ENCODE data around the gene KCTD4. TPM values are rescaled to one million over a fixed set of nuclear protein-coding genes. Genes with fewer than 3 reads are reported as not detected.

Gene KCTD4
- total RNA-seq, 2 donors from 2014 or later = not detected

DNA sequence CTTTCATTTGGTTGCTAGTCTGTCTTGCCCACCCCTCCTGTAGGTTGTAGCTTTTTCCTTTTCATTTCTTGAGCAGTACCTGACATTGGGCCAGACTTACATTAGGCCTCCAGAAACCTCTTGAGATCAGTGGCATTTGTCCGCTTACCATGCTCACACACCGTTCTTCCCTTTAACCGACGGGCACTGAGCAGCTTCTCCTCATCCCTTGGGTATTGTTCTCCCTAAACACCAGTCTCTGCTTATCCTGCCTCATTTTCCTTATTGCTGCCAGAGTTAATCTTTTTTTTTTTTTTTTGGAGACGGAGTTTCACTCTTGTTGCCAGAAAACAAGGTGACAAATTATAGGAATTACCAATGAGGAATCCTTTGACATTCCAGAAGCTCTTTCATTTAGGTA lies 27.2 kb upstream of the KCTD4 start:
- Histone ChIP-seq H3K4me1 (ENCODE audit: control insufficient read depth, insufficient read depth, low read length) (no peaks in the 10 kb centered on the region), H3K4me3 (ENCODE audit: low read length) (no peak overlapping the region), H3K27ac (ENCODE audit: low read depth, low read length) (no peak overlapping the region), H3K27me3 (ENCODE audit: control insufficient read depth, insufficient read depth, low read length, poor library complexity, severe bottlenecking) (no peaks in the 10 kb centered on the region), H3K9ac (ENCODE audit: extremely low read depth, low read length, poor library complexity, severe bottlenecking) (no peak overlapping the region), H3K36me3 (ENCODE audit: control insufficient read depth, insufficient read depth, low read length) (no peaks in the 10 kb centered on the region), H3K9me3 (ENCODE audit: control insufficient read depth, low read length) (no peaks in the 10 kb centered on the region)
- H3K4me3 Mint-ChIP-seq = no peak overlapping the region
- peaks cover 10% of the 10 kb centered on the region for H3K36me3 Mint-ChIP-seq (ENCODE audit: low read depth)
- no peak for DNase-seq
- H3K27me3 Mint-ChIP-seq (ENCODE audit: insufficient read depth) = no peaks in the 10 kb centered on the region
- H3K27ac Mint-ChIP-seq = peak overlapping the region; percentile 32
- WGBS, 2 experiments (ENCODE audit: insufficient coverage in 1 of 2, insufficient read length in 1 of 2) = 91 to 96% methylated on average over 4 to 5 of the region's 5 CpGs
- H3K9me3 Mint-ChIP-seq = no peaks in the 10 kb centered on the region
- TF ChIP-seq, protein P1, sequence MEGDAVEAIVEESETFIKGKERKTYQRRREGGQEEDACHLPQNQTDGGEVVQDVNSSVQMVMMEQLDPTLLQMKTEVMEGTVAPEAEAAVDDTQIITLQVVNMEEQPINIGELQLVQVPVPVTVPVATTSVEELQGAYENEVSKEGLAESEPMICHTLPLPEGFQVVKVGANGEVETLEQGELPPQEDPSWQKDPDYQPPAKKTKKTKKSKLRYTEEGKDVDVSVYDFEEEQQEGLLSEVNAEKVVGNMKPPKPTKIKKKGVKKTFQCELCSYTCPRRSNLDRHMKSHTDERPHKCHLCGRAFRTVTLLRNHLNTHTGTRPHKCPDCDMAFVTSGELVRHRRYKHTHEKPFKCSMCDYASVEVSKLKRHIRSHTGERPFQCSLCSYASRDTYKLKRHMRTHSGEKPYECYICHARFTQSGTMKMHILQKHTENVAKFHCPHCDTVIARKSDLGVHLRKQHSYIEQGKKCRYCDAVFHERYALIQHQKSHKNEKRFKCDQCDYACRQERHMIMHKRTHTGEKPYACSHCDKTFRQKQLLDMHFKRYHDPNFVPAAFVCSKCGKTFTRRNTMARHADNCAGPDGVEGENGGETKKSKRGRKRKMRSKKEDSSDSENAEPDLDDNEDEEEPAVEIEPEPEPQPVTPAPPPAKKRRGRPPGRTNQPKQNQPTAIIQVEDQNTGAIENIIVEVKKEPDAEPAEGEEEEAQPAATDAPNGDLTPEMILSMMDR (conservative IDR thresholded peaks at IDR 0.05) = no peak
- H3K4me1 Mint-ChIP-seq = peaks cover 10% of the 10 kb centered on the region

DNA sequence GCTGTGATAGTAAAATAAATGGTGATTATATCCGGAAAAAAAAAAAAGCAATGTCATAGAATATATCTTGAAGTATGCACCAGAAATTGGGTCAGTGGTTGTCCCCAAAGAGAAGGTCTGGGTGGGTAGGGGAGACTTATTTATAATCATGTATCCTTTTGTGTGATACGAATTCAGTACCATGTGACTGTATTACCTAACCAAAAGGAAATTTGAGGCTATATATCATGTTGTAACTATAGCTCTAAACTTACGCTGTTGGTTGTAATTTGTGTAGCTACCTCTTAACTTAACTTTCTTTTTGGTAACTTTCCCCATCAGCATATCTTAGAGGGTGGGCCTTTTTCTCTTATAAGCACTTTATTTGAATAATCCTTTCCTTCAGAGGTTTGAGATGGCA lies 25.2 kb upstream of the KCTD4 start:
- 83 to 100% methylated on average over 2 of the region's 3 CpGs for WGBS, 2 experiments (ENCODE audit: insufficient coverage in 1 of 2, insufficient read length in 1 of 2)
- Histone ChIP-seq H3K4me3 (ENCODE audit: low read length) (no peak overlapping the region), H3K27me3 (ENCODE audit: control insufficient read depth, insufficient read depth, low read length, poor library complexity, severe bottlenecking) (no peaks in the 10 kb centered on the region), H3K9ac (ENCODE audit: extremely low read depth, low read length, poor library complexity, severe bottlenecking) (no peak overlapping the region), H3K4me1 (ENCODE audit: control insufficient read depth, insufficient read depth, low read length) (no peaks in the 10 kb centered on the region), H3K27ac (ENCODE audit: low read depth, low read length) (no peak overlapping the region), H3K36me3 (ENCODE audit: control insufficient read depth, insufficient read depth, low read length) (no peaks in the 10 kb centered on the region), H3K9me3 (ENCODE audit: control insufficient read depth, low read length) (no peaks in the 10 kb centered on the region)
- Mint-ChIP-seq H3K4me1 (peaks cover 10% of the 10 kb centered on the region), H3K27me3 (ENCODE audit: insufficient read depth) (no peaks in the 10 kb centered on the region), H3K27ac (no peak overlapping the region), H3K4me3 (no peak overlapping the region), H3K9me3 (no peaks in the 10 kb centered on the region), H3K36me3 (ENCODE audit: low read depth) (peaks cover 10% of the 10 kb centered on the region)
- TF ChIP-seq, protein P1 (conservative IDR thresholded peaks at IDR 0.05) = no peak
- DNase-seq = no peak

DNA sequence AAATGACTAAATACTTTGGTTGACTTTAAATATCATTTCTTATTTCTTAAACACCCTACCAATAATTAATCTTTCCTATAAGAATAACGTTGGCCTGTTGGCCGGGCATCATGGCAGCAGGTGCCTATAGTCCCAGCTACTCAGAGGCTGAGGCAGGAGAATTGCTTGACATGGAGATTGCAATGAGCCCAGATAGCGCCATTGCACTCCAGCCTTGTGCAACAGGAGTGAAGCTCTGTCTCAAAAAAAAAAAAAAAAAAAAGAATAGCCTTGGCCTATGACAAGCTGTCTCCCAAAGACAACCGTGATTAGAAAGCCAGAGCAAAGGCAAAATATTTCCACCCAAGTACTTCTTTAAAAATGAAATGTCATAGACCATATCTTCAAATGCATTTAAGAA lies 24.5 kb upstream of the KCTD4 start:
- H3K27me3 Mint-ChIP-seq (ENCODE audit: insufficient read depth) = no peaks in the 10 kb centered on the region
- WGBS, 2 experiments (ENCODE audit: insufficient coverage in 1 of 2, insufficient read length in 1 of 2) = 93 to 94% methylated on average over 4 of the region's 4 CpGs
- no peak overlapping the region for H3K9ac ChIP-seq (ENCODE audit: extremely low read depth, low read length, poor library complexity, severe bottlenecking)
- no peaks in the 10 kb centered on the region for H3K9me3 ChIP-seq (ENCODE audit: control insufficient read depth, low read length)
- H3K27ac Mint-ChIP-seq = no peak overlapping the region
- no peaks in the 10 kb centered on the region for H3K27me3 ChIP-seq (ENCODE audit: control insufficient read depth, insufficient read depth, low read length, poor library complexity, severe bottlenecking)
- no peak overlapping the region for H3K4me3 ChIP-seq (ENCODE audit: low read length)
- no peak overlapping the region for H3K4me3 Mint-ChIP-seq
- peaks cover 10% of the 10 kb centered on the region for H3K36me3 Mint-ChIP-seq (ENCODE audit: low read depth)
- TF ChIP-seq, protein P1 (conservative IDR thresholded peaks at IDR 0.05) = no peak
- H3K27ac ChIP-seq (ENCODE audit: low read depth, low read length) = no peak overlapping the region
- no peaks in the 10 kb centered on the region for H3K4me1 ChIP-seq (ENCODE audit: control insufficient read depth, insufficient read depth, low read length)
- no peaks in the 10 kb centered on the region for H3K36me3 ChIP-seq (ENCODE audit: control insufficient read depth, insufficient read depth, low read length)
- no peaks in the 10 kb centered on the region for H3K9me3 Mint-ChIP-seq
- no peak for DNase-seq
- H3K4me1 Mint-ChIP-seq = peaks cover 10% of the 10 kb centered on the region
